RWPE2 (cell line): ENCODE data around the gene GNPAT.

ENCODE experiments used
- ATAC-seq: fragments of 200-7000 bp; cut with Tn5 transposase; 3 replicates; pipeline ENCODE4 v1.9.1; 2021; ENCODE audit warnings: low read depth
- DNase-seq: peaks from one replicate; pipeline ENCODE4 v3.0.0-alpha.2; 2020; ENCODE audit warnings: low spot score
- H3K27ac ChIP-seq: fragments of 450-650 bp; 2 replicates; pipeline ENCODE4 v1.5.1; 2017; ENCODE audit warnings: mild to moderate bottlenecking; ENCODE audit not compliant: poor library complexity, severe bottlenecking
- H3K27me3 ChIP-seq: fragments of 250-450 bp; sonication (Bioruptor Pico); 2 replicates; pipeline ENCODE4 v1.5.1; 2021; ENCODE audit warnings: mild to moderate bottlenecking, moderate library complexity; ENCODE audit not compliant: insufficient read depth, poor library complexity, severe bottlenecking
- H3K36me3 ChIP-seq: fragments of 250-450 bp; sonication (Bioruptor Pico); 2 replicates; pipeline ENCODE4 v1.5.1; 2020; ENCODE audit warnings: low read depth, mild to moderate bottlenecking, moderate library complexity
- H3K4me1 ChIP-seq: fragments of 250-450 bp; sonication (Bioruptor Pico); 2 replicates; pipeline ENCODE4 v1.5.1; 2021; ENCODE audit warnings: mild to moderate bottlenecking, moderate library complexity; ENCODE audit not compliant: insufficient read depth, poor library complexity, severe bottlenecking
- H3K4me3 ChIP-seq: fragments of 250-450 bp; sonication (Bioruptor Pico); 2 replicates; pipeline ENCODE4 v1.5.1; 2021; ENCODE audit warnings: mild to moderate bottlenecking, moderate library complexity; ENCODE audit not compliant: severe bottlenecking
- H3K9me3 ChIP-seq: fragments of 250-450 bp; sonication (Bioruptor Pico); 2 replicates; pipeline ENCODE4 v1.5.1; 2021; ENCODE audit warnings: mild to moderate bottlenecking, moderate library complexity; ENCODE audit not compliant: severe bottlenecking
- TF ChIP-seq, protein P1 (sequence below): fragments of 450-650 bp; IDR thresholded peaks from one replicate; pipeline ENCODE4 v1.5.1; 2017; ENCODE audit warnings: mild to moderate bottlenecking, moderate library complexity; ENCODE audit not compliant: poor library complexity, severe bottlenecking

The GNPAT gene

DNA sequence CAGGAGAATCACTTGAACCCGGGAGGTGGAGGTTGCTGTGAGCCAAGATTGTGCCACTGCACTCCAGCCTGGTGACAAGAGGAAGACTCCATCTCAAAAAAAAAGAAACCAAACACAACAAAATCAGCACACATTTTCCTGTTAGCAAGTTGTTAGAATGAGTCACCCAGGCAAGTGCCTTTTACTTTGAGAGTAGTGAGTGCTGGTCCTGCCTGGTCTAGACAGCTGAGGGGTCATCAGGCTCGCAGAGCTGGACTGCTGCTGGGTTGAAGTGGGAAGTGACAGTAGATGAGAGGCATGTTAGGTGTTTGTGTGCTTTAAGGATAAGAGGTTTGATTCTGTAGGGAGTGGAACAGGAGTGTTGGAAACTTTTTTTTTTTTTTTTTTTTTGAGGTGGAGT lies 31.9 kb downstream of the GNPAT start:
- H3K36me3 ChIP-seq = peaks cover 26% of the 10 kb centered on the region

DNA sequence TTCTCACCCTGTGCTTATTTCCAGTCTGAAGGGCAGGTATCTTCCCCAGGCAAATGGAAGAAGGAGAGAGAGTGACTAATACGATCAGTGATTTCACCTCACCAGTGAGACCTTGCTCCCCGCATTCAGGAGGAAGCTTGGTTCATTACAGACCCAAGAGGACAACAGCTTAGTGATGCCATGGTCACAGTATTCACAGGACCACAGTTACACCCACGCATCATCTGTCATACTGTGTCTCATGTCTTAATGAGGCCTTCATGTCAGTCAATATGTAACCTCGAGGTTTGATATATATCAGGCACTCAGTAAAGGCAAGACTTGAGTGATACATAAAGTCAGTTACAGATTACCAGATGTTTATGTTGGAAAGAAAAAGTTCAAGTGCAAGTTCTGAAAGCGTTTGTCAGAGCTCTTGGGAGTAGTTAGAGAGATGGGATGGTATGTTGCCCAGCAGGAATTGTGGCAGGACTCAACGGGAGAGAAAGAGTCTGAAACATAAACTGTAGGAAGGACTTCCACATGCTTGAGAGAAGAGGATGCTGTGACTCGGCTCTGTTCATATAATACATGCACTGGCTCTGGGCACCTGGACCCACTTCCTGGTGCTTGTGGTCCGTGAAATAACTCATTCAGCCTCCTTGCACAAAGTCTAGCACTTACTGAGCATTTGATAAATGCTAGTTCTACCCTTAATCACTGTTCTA lies 33.3 kb downstream of the GNPAT start:
- no peak for DNase-seq
- Histone ChIP-seq H3K36me3 (peaks cover 21% of the 10 kb centered on the region), H3K27ac (no peak overlapping the region), H3K4me1 (no peaks in the 10 kb centered on the region), H3K9me3 (no peaks in the 10 kb centered on the region), H3K27me3 (no peaks in the 10 kb centered on the region), H3K4me3 (no peak overlapping the region)
- TF ChIP-seq, protein P1, sequence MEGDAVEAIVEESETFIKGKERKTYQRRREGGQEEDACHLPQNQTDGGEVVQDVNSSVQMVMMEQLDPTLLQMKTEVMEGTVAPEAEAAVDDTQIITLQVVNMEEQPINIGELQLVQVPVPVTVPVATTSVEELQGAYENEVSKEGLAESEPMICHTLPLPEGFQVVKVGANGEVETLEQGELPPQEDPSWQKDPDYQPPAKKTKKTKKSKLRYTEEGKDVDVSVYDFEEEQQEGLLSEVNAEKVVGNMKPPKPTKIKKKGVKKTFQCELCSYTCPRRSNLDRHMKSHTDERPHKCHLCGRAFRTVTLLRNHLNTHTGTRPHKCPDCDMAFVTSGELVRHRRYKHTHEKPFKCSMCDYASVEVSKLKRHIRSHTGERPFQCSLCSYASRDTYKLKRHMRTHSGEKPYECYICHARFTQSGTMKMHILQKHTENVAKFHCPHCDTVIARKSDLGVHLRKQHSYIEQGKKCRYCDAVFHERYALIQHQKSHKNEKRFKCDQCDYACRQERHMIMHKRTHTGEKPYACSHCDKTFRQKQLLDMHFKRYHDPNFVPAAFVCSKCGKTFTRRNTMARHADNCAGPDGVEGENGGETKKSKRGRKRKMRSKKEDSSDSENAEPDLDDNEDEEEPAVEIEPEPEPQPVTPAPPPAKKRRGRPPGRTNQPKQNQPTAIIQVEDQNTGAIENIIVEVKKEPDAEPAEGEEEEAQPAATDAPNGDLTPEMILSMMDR = no peak
- no peak for ATAC-seq

More for the DNA sequence above, 31.9 kb downstream of the GNPAT start:
- H3K27ac ChIP-seq = no peak overlapping the region
- ATAC-seq (no peak), DNase-seq (no peak)
- H3K9me3 ChIP-seq = no peaks in the 10 kb centered on the region
- no peaks in the 10 kb centered on the region for H3K27me3 ChIP-seq
- TF ChIP-seq, protein P1 = no peak
- no peak overlapping the region for H3K4me3 ChIP-seq
- no peaks in the 10 kb centered on the region for H3K4me1 ChIP-seq

DNA sequence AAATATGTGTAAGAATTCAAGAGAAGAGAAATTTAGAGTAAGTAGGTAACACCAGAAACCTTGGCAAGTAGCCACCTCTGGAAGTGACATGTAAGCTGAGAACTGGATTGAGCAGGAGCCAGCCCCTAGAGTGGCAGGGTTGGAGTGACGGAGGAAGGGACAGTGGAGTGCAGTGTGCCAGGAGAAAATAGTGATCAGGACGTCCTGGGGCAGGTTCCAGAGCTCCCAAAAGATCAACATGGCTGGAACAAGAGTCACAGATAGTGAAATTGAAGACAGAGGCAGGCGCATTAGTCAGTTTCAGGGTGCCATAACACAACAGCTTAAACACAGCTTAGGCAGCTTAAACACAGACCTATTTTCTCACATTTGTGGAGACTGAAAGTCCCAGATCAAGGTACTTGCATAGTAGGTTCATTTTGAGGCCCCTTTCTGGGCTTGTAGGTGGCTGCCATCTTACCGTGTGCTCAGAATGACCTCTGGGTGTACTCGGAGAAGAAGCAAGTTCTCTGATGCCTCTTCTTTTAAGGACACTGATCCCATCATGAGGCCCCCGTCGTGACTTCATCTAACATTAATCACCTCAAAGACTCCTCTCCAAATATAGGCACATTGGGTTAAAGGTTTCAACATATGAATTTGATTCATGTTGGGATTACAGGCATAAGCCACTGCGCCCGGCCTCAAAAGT lies 37.2 kb downstream of the GNPAT start:
- H3K36me3 ChIP-seq = peaks cover 21% of the 10 kb centered on the region
- H3K4me3 ChIP-seq = no peak overlapping the region
- no peaks in the 10 kb centered on the region for H3K9me3 ChIP-seq
- no peaks in the 10 kb centered on the region for H3K4me1 ChIP-seq
- TF ChIP-seq, protein P1 = no peak
- no peak for ATAC-seq
- H3K27ac ChIP-seq = no peak overlapping the region
- H3K27me3 ChIP-seq = no peaks in the 10 kb centered on the region
- no peak for DNase-seq

DNA sequence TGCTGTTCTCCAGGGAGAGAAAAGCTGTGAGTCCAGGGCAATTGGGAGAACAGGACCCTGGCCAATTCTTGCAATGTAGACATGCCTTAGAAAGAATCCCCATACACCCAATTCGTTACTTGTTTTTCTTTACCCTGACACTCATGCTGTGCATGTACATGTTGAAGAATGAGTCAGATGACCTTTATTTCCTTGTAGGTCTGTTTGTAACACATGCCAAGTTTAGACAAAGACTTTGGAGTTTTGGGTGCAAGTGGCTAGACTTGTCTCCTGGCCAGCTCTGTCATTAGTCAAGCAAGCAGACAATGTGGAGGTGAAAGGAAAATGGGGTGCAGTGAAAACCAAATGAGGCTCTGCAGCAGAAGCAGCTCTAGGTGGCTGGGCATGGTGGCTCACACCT lies 38.1 kb downstream of the GNPAT start:
- Histone ChIP-seq H3K27ac (no peak overlapping the region), H3K4me3 (no peak overlapping the region), H3K27me3 (no peaks in the 10 kb centered on the region), H3K4me1 (no peaks in the 10 kb centered on the region), H3K9me3 (no peaks in the 10 kb centered on the region), H3K36me3 (peaks cover 21% of the 10 kb centered on the region)
- peak; percentile 35; the same call in 1 of the 3 replicates for ATAC-seq
- no peak for DNase-seq
- TF ChIP-seq, protein P1 = no peak

DNA sequence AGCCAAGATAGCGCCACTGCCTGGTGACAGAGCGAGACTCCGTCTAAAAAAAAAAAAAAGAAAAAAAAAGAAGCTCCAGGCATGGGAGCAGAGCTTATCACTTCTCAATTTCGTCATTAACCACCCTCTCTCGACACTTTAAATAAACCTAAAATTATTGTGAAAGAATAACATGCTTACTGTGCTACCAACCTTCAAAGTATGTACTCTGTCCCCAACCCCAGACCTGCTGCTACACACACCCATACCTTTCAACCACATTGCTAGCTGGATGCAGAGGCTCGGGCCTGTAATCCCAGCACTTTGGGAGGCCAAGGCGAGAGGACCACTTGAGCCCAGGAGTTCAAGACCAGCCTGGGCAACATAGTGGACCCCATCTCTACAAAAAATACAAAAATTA lies 38.7 kb downstream of the GNPAT start:
- DNase-seq (no peak), ATAC-seq (no peak)
- H3K4me3 ChIP-seq = no peak overlapping the region
- H3K9me3 ChIP-seq = no peaks in the 10 kb centered on the region
- no peak overlapping the region for H3K27ac ChIP-seq
- no peaks in the 10 kb centered on the region for H3K27me3 ChIP-seq
- peaks cover 20% of the 10 kb centered on the region for H3K36me3 ChIP-seq
- TF ChIP-seq, protein P1 = no peak
- no peaks in the 10 kb centered on the region for H3K4me1 ChIP-seq
